Testis (tissue), 2 donors: ENCODE measurements around the gene SGSM1.

ENCODE experiments used
- CTCF ChIP-seq, 3 experiments: fragments of 450-650 bp in 2 of 3; fragments of 200-600 bp in 1 of 3; sonication (generic) in 1 of 3; IDR thresholded peaks; one replicate each; pipeline ENCODE4 v1.5.1; 2016 to 2019; ENCODE audit warnings: antibody characterized with exemption in 3 of 3, mild to moderate bottlenecking in 2 of 3, moderate library complexity in 1 of 3
- POLR2A ChIP-seq: fragments of 450-650 bp; IDR thresholded peaks from one replicate; pipeline ENCODE4 v1.6.1; 2017; ENCODE audit warnings: antibody characterized with exemption, mild to moderate bottlenecking, moderate library complexity

- TF ChIP-seq CTCF (IDR thresholded peaks at IDR 0.05) (no peak), POLR2A (no peak)
These were observed 156.1 kb downstream of the SGSM1 start for GRCh38 chr22:24962094-24962493.
